Suprapubic skin (tissue), 4 donors: ENCODE data around the gene DDA1. TPM values are rescaled to one million over a fixed set of nuclear protein-coding genes. Genes with fewer than 3 reads are reported as not detected.

ENCODE experiments used
- DNase-seq, 2 donors: peaks; one replicate each; pipeline ENCODE4 v3.0.0-alpha.2; 2019; ENCODE audit warnings: low spot score in 2 of 2
- H3K27ac ChIP-seq: fragments of 200-600 bp; sonication (generic); one replicate; pipeline ENCODE4 v1.5.1; 2019
- H3K27me3 ChIP-seq: fragments of 200-600 bp; sonication (generic); one replicate; pipeline ENCODE4 v1.5.1; 2019
- H3K36me3 ChIP-seq: fragments of 200-600 bp; sonication (generic); one replicate; pipeline ENCODE4 v1.5.1; 2019
- H3K4me1 ChIP-seq: fragments of 200-600 bp; sonication (generic); one replicate; pipeline ENCODE4 v1.5.1; 2019
- H3K4me3 ChIP-seq: fragments of 200-600 bp; sonication (generic); one replicate; pipeline ENCODE4 v1.5.1; 2019; ENCODE audit warnings: mild to moderate bottlenecking
- H3K9me3 ChIP-seq: fragments of 200-600 bp; sonication (generic); one replicate; pipeline ENCODE4 v1.5.1; 2019
- CTCF ChIP-seq, 2 donors: fragments of 200-600 bp in 1 of 2; fragments of 450-650 bp in 1 of 2; sonication (generic) in 1 of 2; IDR thresholded peaks; one replicate each; pipeline ENCODE4 v1.5.1; 2016 to 2019; ENCODE audit warnings: antibody characterized with exemption in 2 of 2, mild to moderate bottlenecking in 1 of 2, moderate library complexity in 1 of 2
- EP300 ChIP-seq: sonication (generic); formaldehyde crosslinking; IDR thresholded peaks from one replicate; pipeline ENCODE4 v1.6.1; 2017; ENCODE audit warnings: antibody characterized with exemption
- POLR2A ChIP-seq, 2 donors: fragments of 450-650 bp; IDR thresholded peaks; one replicate each; pipeline ENCODE4 v1.6.1; 2017; ENCODE audit warnings: antibody characterized with exemption in 2 of 2, mild to moderate bottlenecking in 2 of 2, moderate library complexity in 2 of 2
- POLR2AphosphoS5 ChIP-seq, 3 donors: sonication (generic); formaldehyde crosslinking; IDR thresholded peaks; one replicate each; pipeline ENCODE4 v1.6.1; 2017; ENCODE audit warnings: antibody characterized with exemption in 3 of 3
- WGBS: methylation state at CpG from one replicate; pipeline ENCODE4 v1.1.5; 2018; 5-methylcytosine and 5-hydroxymethylcytosine counted together
- total RNA-seq, 4 donors: library from RNA; depleted of rRNA; stranded (reverse); fragments of >200 nt; gene quantifications; one replicate each; pipeline ENCODE4 v1.1.0, GENCODE V29; 2016

Gene DDA1
- total RNA-seq: 10 to 100 TPM; 17.9 to 35.2 (median 22.8) TPM

GRCh38 chr19:17309198-17309964, at the start of gene DDA1:
Gene DDA1, plus strand, starts transcription at chr19:17309563. Its CDS starts 92 bp downstream, at chr19:17309655.
- TF ChIP-seq EP300 (no peak), CTCF (IDR thresholded peaks at IDR 0.05) (no peak), POLR2AphosphoS5 (IDR thresholded peaks at IDR 0.05) (peak in 2 of 3 donors; percentile 58 to 79), POLR2A (IDR thresholded peaks at IDR 0.05) (peak in 1 of 2 donors; percentile 27)
- Histone ChIP-seq H3K9me3 (no peaks in the 10 kb centered on the region), H3K27ac (peak within 1 kb of the TSS; percentile 63), H3K4me1 (peaks cover 57% of the 10 kb centered on the region), H3K4me3 (peak within 1 kb of the TSS; percentile 76), H3K27me3 (no peaks in the 10 kb centered on the region), H3K36me3 (peaks cover 12% of the 10 kb centered on the region)
- WGBS: 1% methylated on average over 28 of the region's 46 CpGs
- peak; percentile 100 for DNase-seq

DNA sequence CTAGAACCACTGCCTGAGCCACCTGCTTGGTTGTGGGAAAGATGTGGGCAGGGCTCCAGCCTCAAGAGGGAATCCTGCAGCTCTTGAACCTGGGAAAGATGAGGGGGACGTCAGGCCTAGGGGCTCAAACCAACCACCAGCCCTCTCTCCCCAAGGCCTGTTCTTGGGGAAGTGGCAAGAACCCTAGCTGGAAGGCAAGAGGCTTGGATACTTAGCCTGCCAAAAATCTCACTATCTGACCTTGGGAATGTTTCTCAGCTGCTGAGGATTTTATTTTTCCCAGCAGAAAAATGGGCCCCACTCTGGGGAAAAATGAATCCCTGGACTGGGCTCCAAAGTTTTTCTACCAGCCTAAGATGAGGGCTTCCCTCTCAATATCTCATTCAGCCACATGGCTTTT, 49.4 kb upstream of the DDA1 start:
- Histone ChIP-seq H3K4me3 (no peak overlapping the region), H3K9me3 (no peaks in the 10 kb centered on the region), H3K36me3 (no peaks in the 10 kb centered on the region), H3K27me3 (no peaks in the 10 kb centered on the region), H3K4me1 (no peaks in the 10 kb centered on the region), H3K27ac (no peak overlapping the region)
- DNase-seq: no peak
- WGBS: 80% methylated on average over 1 of the region's 1 CpG
- no peak for TF ChIP-seq EP300
- TF ChIP-seq POLR2AphosphoS5 (IDR thresholded peaks at IDR 0.05): no peak
- no peak for TF ChIP-seq CTCF (IDR thresholded peaks at IDR 0.05)
- no peak for TF ChIP-seq POLR2A (IDR thresholded peaks at IDR 0.05)

- no peaks in the 10 kb centered on the region for H3K27me3 ChIP-seq
- no peak overlapping the region for H3K4me3 ChIP-seq
- no peaks in the 10 kb centered on the region for H3K9me3 ChIP-seq
- TF ChIP-seq CTCF (IDR thresholded peaks at IDR 0.05): peak; percentile 60 to 90
- TF ChIP-seq POLR2A (IDR thresholded peaks at IDR 0.05): no peak
- DNase-seq: peak in 1 of 2 donors; percentile 88
- H3K27ac ChIP-seq: no peak overlapping the region
- 16% methylated on average over 15 of the region's 15 CpGs for WGBS
- no peaks in the 10 kb centered on the region for H3K36me3 ChIP-seq
- no peaks in the 10 kb centered on the region for H3K4me1 ChIP-seq
These were observed 48.5 kb upstream of the DDA1 start for GRCh38 chr19:17260842-17261325.

GRCh38 chr19:17262557-17262956, 46.8 kb upstream of the DDA1 start:
- Histone ChIP-seq H3K4me3 (no peak overlapping the region), H3K27ac (no peak overlapping the region), H3K9me3 (no peaks in the 10 kb centered on the region), H3K27me3 (no peaks in the 10 kb centered on the region), H3K4me1 (peaks cover 5% of the 10 kb centered on the region), H3K36me3 (no peaks in the 10 kb centered on the region)
- DNase-seq: no peak
- no peak for TF ChIP-seq POLR2A (IDR thresholded peaks at IDR 0.05)
- no peak for TF ChIP-seq POLR2AphosphoS5 (IDR thresholded peaks at IDR 0.05)
- no peak for TF ChIP-seq CTCF (IDR thresholded peaks at IDR 0.05)
- TF ChIP-seq EP300: no peak
- WGBS: 51% methylated on average over 3 of the region's 16 CpGs

GRCh38 chr19:17263712-17264640, 45.4 kb upstream of the DDA1 start:
- H3K4me1 ChIP-seq: peaks cover 16% of the 10 kb centered on the region
- H3K27ac ChIP-seq: no peak overlapping the region
- H3K4me3 ChIP-seq: peak overlapping the region; percentile 26
- no peaks in the 10 kb centered on the region for H3K9me3 ChIP-seq
- no peaks in the 10 kb centered on the region for H3K36me3 ChIP-seq
- no peak for TF ChIP-seq POLR2A (IDR thresholded peaks at IDR 0.05)
- TF ChIP-seq EP300: no peak
- no peak for TF ChIP-seq POLR2AphosphoS5 (IDR thresholded peaks at IDR 0.05)
- no peak for TF ChIP-seq CTCF (IDR thresholded peaks at IDR 0.05)
- no peak for DNase-seq
- WGBS: 73% methylated on average over 11 of the region's 23 CpGs
- no peaks in the 10 kb centered on the region for H3K27me3 ChIP-seq
